PC-3 (cell line): ENCODE results near the gene FUCA2.

ENCODE experiments used
- EZH2 ChIP-seq: fragments of 300-600 bp; sonication (generic); IDR thresholded peaks from one replicate; pipeline ENCODE4 v1.6.1; 2017; ENCODE audit warnings: antibody characterized with exemption, mild to moderate bottlenecking, low read length; ENCODE audit not compliant: unreplicated experiment
- TF ChIP-seq, protein P1 (sequence below): fragments of 300-600 bp; sonication (generic); conservative IDR thresholded peaks from 2 replicates; pipeline ENCODE4 v1.5.1; 2017; ENCODE audit warnings: antibody characterized with exemption, low read depth, mild to moderate bottlenecking, low read length

DNA sequence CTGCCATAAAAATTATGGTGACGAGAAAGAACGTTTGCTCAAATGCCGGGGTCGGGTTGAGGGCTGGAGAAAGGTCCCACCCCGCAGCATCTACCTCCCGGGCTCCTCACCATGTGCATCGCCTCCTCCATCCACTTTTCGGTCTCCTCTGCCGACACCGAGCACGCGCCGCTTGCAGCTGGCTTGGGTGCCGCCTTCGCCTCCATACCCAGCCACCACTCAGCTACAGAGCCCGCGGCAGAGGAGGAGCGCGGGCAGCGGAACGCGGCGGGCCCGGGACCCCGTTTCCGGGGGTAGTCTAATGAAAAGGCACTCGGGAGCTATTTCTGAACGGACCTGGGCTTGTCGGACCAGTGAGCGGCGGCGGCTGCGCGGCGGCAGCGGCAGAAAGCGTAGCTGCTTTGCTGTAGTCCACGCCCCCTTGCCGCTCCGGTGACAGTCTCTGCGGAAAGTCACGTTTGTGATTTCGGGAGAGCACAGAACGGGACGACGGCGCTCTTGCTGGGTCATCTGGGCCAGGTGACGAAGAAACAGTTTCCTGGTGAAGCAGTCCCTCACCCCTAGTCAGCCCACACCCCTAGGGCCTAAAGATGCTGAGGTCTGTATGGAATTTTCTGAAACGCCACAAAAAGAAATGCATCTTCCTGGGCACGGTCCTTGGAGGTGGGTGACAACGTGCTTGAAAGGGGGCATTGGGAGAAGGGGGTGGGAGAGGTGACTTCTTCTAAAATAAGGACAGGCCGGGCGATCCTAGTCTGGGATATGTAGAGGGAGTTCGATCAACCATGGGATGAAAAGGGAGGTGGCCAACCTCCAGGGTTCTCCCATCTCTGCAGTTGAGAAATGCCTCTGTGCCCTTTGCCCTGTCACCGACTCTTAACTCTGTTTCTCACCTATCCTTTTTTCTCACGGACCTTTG lies 60.8 kb downstream of the FUCA2 start, which contains the start of the genes ADAT2 and PEX3:
- TF ChIP-seq, protein P1, sequence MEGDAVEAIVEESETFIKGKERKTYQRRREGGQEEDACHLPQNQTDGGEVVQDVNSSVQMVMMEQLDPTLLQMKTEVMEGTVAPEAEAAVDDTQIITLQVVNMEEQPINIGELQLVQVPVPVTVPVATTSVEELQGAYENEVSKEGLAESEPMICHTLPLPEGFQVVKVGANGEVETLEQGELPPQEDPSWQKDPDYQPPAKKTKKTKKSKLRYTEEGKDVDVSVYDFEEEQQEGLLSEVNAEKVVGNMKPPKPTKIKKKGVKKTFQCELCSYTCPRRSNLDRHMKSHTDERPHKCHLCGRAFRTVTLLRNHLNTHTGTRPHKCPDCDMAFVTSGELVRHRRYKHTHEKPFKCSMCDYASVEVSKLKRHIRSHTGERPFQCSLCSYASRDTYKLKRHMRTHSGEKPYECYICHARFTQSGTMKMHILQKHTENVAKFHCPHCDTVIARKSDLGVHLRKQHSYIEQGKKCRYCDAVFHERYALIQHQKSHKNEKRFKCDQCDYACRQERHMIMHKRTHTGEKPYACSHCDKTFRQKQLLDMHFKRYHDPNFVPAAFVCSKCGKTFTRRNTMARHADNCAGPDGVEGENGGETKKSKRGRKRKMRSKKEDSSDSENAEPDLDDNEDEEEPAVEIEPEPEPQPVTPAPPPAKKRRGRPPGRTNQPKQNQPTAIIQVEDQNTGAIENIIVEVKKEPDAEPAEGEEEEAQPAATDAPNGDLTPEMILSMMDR: no peak
- TF ChIP-seq EZH2: no peak
